IMR-90 (cell line): ENCODE results near the gene NFKBIA. TPM values are rescaled to one million over a fixed set of nuclear protein-coding genes. Genes with fewer than 3 reads are reported as not detected.

Source experiments
- ATAC-seq: fragments of 200-7000 bp; cut with Tn5 transposase; 2 replicates; pipeline ENCODE4 v1.9.1; 2020; ENCODE audit warnings: low read depth, mild to moderate bottlenecking, moderate library complexity
- BruUV-seq: library from RNA; stranded (reverse); fragments of 400-500 nt; replicated peaks from 2 replicates; lab custom pipeline; 2021; lab: Mats Ljungman, UMichigan
- CTCF ChIA-PET: fragments of 300-600 bp; formaldehyde crosslinking; extraction: SDS; loops from one replicate; lab custom pipeline; 2021; ENCODE audit warnings: antibody characterized with exemption; lab: Yijun Ruan, JAX
- POLR2A ChIA-PET: fragments of 300-600 bp; sonication (Branson Sonifier 250); formaldehyde crosslinking; loops from one replicate; lab custom pipeline; 2022; ENCODE audit warnings: antibody characterized with exemption; ENCODE audit not compliant: unreplicated experiment; lab: Charles Lee
- DNase-seq: peaks from one replicate; pipeline ENCODE4 v3.0.0; 2013
- H2AFZ ChIP-seq: replicated peaks from 2 replicates; pipeline ENCODE3; 2013; ENCODE audit warnings: low read length, mild to moderate bottlenecking; ENCODE audit not compliant: poor library complexity
- H2AK5ac ChIP-seq: 2 replicates; pipeline ENCODE4 v1.6.1; 2013; ENCODE audit warnings: low read depth, low read length, inconsistent platforms
- H2AK9ac ChIP-seq: replicated peaks from 2 replicates; pipeline ENCODE3; 2013; ENCODE audit warnings: mild to moderate bottlenecking, low read depth, low read length, moderate library complexity; ENCODE audit not compliant: poor library complexity
- H2BK120ac ChIP-seq: 2 replicates; pipeline ENCODE4 v1.6.1; 2013; ENCODE audit warnings: low read depth, low read length, inconsistent platforms
- H2BK15ac ChIP-seq: 3 replicates; pipeline ENCODE4 v1.6.1; 2013; ENCODE audit warnings: low read depth, low read length, inconsistent platforms
- H2BK20ac ChIP-seq: 2 replicates; pipeline ENCODE4 v1.6.1; 2013; ENCODE audit warnings: low read depth, mild to moderate bottlenecking, inconsistent platforms, low read length, moderate library complexity
- H2BK5ac ChIP-seq: 2 replicates; pipeline ENCODE4 v1.6.1; 2013; ENCODE audit warnings: mild to moderate bottlenecking, low read depth, low read length, inconsistent platforms; ENCODE audit not compliant: poor library complexity, severe bottlenecking
- H3K14ac ChIP-seq: replicated peaks from 2 replicates; pipeline ENCODE4 v1.6.1; 2013; ENCODE audit warnings: low read depth, low read length, inconsistent platforms
- H3K18ac ChIP-seq: 2 replicates; pipeline ENCODE4 v1.6.1; 2013; ENCODE audit warnings: low read depth, low read length, control low read depth
- H3K23ac ChIP-seq: 2 replicates; pipeline ENCODE4 v1.6.1; 2013; ENCODE audit warnings: low read depth, low read length, inconsistent platforms
- H3K27ac ChIP-seq: 2 replicates; pipeline ENCODE4 v1.5.1; 2013; ENCODE audit warnings: mild to moderate bottlenecking, control low read depth, low read length; ENCODE audit not compliant: insufficient read depth
- H3K27me3 ChIP-seq: 2 replicates; pipeline ENCODE4 v1.6.1; 2013; ENCODE audit warnings: low read length; ENCODE audit not compliant: control insufficient read depth, insufficient read depth
- H3K36me3 ChIP-seq: 2 replicates; pipeline ENCODE4 v1.6.1; 2013; ENCODE audit warnings: low read length, mixed read lengths; ENCODE audit not compliant: control insufficient read depth, insufficient read depth
- H3K4ac ChIP-seq: 2 replicates; pipeline ENCODE4 v1.6.1; 2013; ENCODE audit warnings: low read depth, low read length, inconsistent platforms
- H3K4me1 ChIP-seq: 2 replicates; pipeline ENCODE4 v1.6.1; 2013; ENCODE audit warnings: low read length, mixed read lengths; ENCODE audit not compliant: control insufficient read depth, insufficient read depth
- H3K4me2 ChIP-seq: 2 replicates; pipeline ENCODE4 v1.6.1; 2013; ENCODE audit warnings: low read depth, mild to moderate bottlenecking, control low read depth, low read length, moderate library complexity
- H3K4me3 ChIP-seq: 2 replicates; pipeline ENCODE4 v1.5.1; 2013; ENCODE audit warnings: low read depth, mild to moderate bottlenecking, control low read depth, low read length, moderate library complexity; ENCODE audit not compliant: insufficient read depth
- H3K56ac ChIP-seq: 2 replicates; pipeline ENCODE4 v1.6.1; 2013; ENCODE audit warnings: low read length, inconsistent platforms; ENCODE audit not compliant: insufficient read depth; ENCODE audit errors: extremely low read depth
- H3K79me1 ChIP-seq, 2 experiments: 2 replicates each; pipeline ENCODE4 v1.6.1; 2013; ENCODE audit warnings: low read length in 2 of 2, inconsistent platforms in 1 of 2, low read depth in 1 of 2
- H3K9ac ChIP-seq: 2 replicates; pipeline ENCODE4 v1.6.1; 2013; ENCODE audit warnings: low read depth, low read length, control low read depth
- H3K9me1 ChIP-seq: 2 replicates; pipeline ENCODE4 v1.6.1; 2013; ENCODE audit warnings: low read length, inconsistent platforms; ENCODE audit not compliant: insufficient read depth
- H3K9me3 ChIP-seq: 2 replicates; pipeline ENCODE4 v1.6.1; 2013; ENCODE audit warnings: low read length; ENCODE audit not compliant: control insufficient read depth, insufficient read depth
- H4K20me1 ChIP-seq: 2 replicates; pipeline ENCODE4 v1.6.1; 2013; ENCODE audit warnings: low read length, inconsistent platforms; ENCODE audit not compliant: insufficient read depth
- H4K5ac ChIP-seq: 2 replicates; pipeline ENCODE4 v1.6.1; 2013; ENCODE audit warnings: mild to moderate bottlenecking, low read depth, low read length, control low read depth
- H4K8ac ChIP-seq, 2 experiments: 2 replicates each; pipeline ENCODE4 v1.6.1; 2013; ENCODE audit warnings: low read depth in 2 of 2, low read length in 2 of 2, control low read depth in 1 of 2, inconsistent platforms in 1 of 2
- H4K91ac ChIP-seq: 2 replicates; pipeline ENCODE4 v1.6.1; 2013; ENCODE audit warnings: low read depth, low read length, inconsistent platforms; ENCODE audit not compliant: insufficient read depth
- BHLHE40 ChIP-seq: fragments of 150-350 bp; IDR thresholded peaks from 2 replicates; pipeline ENCODE4 v1.6.1; 2016; ENCODE audit warnings: mild to moderate bottlenecking, low read depth, low read length
- CEBPB ChIP-seq: IDR thresholded peaks from 2 replicates; pipeline ENCODE4 v1.6.1; 2012; ENCODE audit warnings: low read depth, low read length, improper control_type of control experiment
- CHD1 ChIP-seq: IDR thresholded peaks from 2 replicates; pipeline ENCODE4 v1.6.1; 2012; ENCODE audit warnings: low read depth, low read length, improper control_type of control experiment
- ELK1 ChIP-seq: fragments of 150-350 bp; IDR thresholded peaks from 2 replicates; pipeline ENCODE4 v1.6.1; 2016; ENCODE audit warnings: low read depth, mild to moderate bottlenecking, low read length, moderate library complexity, borderline replicate concordance
- FOS ChIP-seq: fragments of 150-350 bp; IDR thresholded peaks from 2 replicates; pipeline ENCODE4 v1.6.1; 2016; ENCODE audit warnings: low read depth, low read length
- MAFK ChIP-seq: IDR thresholded peaks from 2 replicates; pipeline ENCODE4 v1.6.1; 2012; ENCODE audit warnings: low read depth, low read length, improper control_type of control experiment
- MAZ ChIP-seq: IDR thresholded peaks from 2 replicates; pipeline ENCODE4 v1.6.1; 2012; ENCODE audit warnings: low read depth, mild to moderate bottlenecking, low read length, improper control_type of control experiment, moderate library complexity, borderline replicate concordance
- MXI1 ChIP-seq: IDR thresholded peaks from 2 replicates; pipeline ENCODE4 v1.6.1; 2012; ENCODE audit warnings: low read depth, mild to moderate bottlenecking, low read length, moderate library complexity, borderline replicate concordance
- NFE2L2 ChIP-seq: fragments of 150-350 bp; IDR thresholded peaks from 2 replicates; pipeline ENCODE4 v1.6.1; 2016; ENCODE audit warnings: low read depth, mild to moderate bottlenecking, low read length
- POLR2A ChIP-seq: IDR thresholded peaks from 2 replicates; pipeline ENCODE4 v1.6.1; 2012; ENCODE audit warnings: mild to moderate bottlenecking, low read depth, low read length
- RAD21 ChIP-seq: IDR thresholded peaks from 2 replicates; pipeline ENCODE4 v1.6.1; 2012; ENCODE audit warnings: low read length, improper control_type of control experiment
- RCOR1 ChIP-seq: IDR thresholded peaks from 2 replicates; pipeline ENCODE4 v1.6.1; 2012; ENCODE audit warnings: mild to moderate bottlenecking, low read length, improper control_type of control experiment; ENCODE audit not compliant: insufficient replicate concordance
- RFX5 ChIP-seq: IDR thresholded peaks from 2 replicates; pipeline ENCODE4 v1.8.0; 2012; ENCODE audit warnings: low read depth, mild to moderate bottlenecking, low read length, moderate library complexity
- SMC3 ChIP-seq: fragments of 150-350 bp; IDR thresholded peaks from 2 replicates; pipeline ENCODE4 v1.6.1; 2016; ENCODE audit warnings: low read depth, mild to moderate bottlenecking, antibody characterized with exemption, low read length, moderate library complexity
- USF2 ChIP-seq: fragments of 150-350 bp; IDR thresholded peaks from 2 replicates; pipeline ENCODE4 v1.6.1; 2017; ENCODE audit warnings: mild to moderate bottlenecking, antibody characterized with exemption, low read length, low read depth
- whole genome bisulfite sequencing, 2 experiments: methylation state at CpG; one replicate each; pipeline versions ENCODE4 v1.1.5 to v1.1.7; 2013; ENCODE audit warnings: missing lambda C conversion rate in 2 of 2; ENCODE audit not compliant: insufficient read length in 1 of 2; ENCODE audit errors: extremely low coverage in 2 of 2; 5-methylcytosine and 5-hydroxymethylcytosine counted together
- dilution Hi-C: fragments of 300-500 bp; cut with HindIII; formaldehyde crosslinking; loops from one replicate; pipeline ENCODE4 v1.14.3; 2018; ENCODE audit warnings: low sequenced_read_pairs; ENCODE audit not compliant: unreplicated experiment
- in situ Hi-C: fragments of 300-500 bp; cut with MboI; formaldehyde crosslinking; loops from 3 replicates; pipeline ENCODE4 v1.14.3; 2019; ENCODE audit warnings: low sequenced_read_pairs, inconsistent platforms, mixed read lengths
- intact Hi-C: fragments of 100-400 bp; cut with micrococcal nuclease; formaldehyde crosslinking; loops from 2 replicates; pipeline ENCODE4 v1.10.0; 2022
- polyA plus RNA-seq, 3 experiments: library from polyadenylated mRNA; depleted of rRNA; stranded (reverse); fragments of >200 nt; gene quantifications; 2 replicates each; pipeline ENCODE4 v1.2.3, GENCODE V29; 2012; ENCODE audit warnings: low replicate concordance in 1 of 3
- total RNA-seq: library from RNA; depleted of rRNA; stranded (reverse); fragments of >200 nt; gene quantifications from 2 replicates; pipeline ENCODE4 v1.2.3, GENCODE V29; 2012
- TF ChIP-seq, protein P1 (sequence below): conservative IDR thresholded peaks from 2 replicates; pipeline ENCODE4 v1.5.1; 2012; ENCODE audit warnings: mild to moderate bottlenecking, low read depth, low read length, improper control_type of control experiment

Gene NFKBIA
- total and polyA plus RNA-seq, 2 of the 4 experiments (the other 2 are of a cell fraction) = 71.1 to 97.1 TPM

DNA sequence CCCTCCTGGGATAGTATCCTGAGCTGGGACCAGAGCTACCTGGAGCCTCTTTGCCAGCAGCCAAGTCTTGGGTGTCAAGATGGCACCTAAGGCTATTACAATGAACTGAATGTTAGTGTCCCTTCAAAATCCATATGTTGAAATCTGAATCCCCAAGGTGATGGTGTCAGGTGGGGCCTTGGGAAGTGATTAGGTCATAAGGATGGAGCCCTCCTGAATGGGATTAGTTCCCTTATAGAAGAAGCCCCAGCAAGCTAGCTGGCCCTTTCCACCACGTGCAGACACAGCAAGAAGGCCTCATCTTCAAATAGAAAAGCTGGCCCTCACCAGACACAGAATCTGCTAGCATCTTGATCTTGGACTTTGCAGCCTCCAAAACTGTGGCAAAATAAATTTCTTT, 12.4 kb downstream of the NFKBIA start:
- ChIA-PET CTCF (no interaction called here), POLR2A (no interaction called here)
- no peak overlapping the region for H2BK20ac ChIP-seq
- no peak overlapping the region for H2BK15ac ChIP-seq
- no peak overlapping the region for H4K5ac ChIP-seq
- no peak overlapping the region for H3K18ac ChIP-seq
- H3K4me2 ChIP-seq = no peak overlapping the region
- H3K9ac ChIP-seq = no peak overlapping the region
- TF ChIP-seq RAD21 = no peak
- no peak for TF ChIP-seq ELK1
- TF ChIP-seq SMC3 = no peak
- no peak for TF ChIP-seq FOS
- no peak for TF ChIP-seq USF2
- TF ChIP-seq RFX5 = no peak
- TF ChIP-seq, protein P1, sequence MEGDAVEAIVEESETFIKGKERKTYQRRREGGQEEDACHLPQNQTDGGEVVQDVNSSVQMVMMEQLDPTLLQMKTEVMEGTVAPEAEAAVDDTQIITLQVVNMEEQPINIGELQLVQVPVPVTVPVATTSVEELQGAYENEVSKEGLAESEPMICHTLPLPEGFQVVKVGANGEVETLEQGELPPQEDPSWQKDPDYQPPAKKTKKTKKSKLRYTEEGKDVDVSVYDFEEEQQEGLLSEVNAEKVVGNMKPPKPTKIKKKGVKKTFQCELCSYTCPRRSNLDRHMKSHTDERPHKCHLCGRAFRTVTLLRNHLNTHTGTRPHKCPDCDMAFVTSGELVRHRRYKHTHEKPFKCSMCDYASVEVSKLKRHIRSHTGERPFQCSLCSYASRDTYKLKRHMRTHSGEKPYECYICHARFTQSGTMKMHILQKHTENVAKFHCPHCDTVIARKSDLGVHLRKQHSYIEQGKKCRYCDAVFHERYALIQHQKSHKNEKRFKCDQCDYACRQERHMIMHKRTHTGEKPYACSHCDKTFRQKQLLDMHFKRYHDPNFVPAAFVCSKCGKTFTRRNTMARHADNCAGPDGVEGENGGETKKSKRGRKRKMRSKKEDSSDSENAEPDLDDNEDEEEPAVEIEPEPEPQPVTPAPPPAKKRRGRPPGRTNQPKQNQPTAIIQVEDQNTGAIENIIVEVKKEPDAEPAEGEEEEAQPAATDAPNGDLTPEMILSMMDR = no peak
- no peak for TF ChIP-seq RCOR1
- TF ChIP-seq MAFK = no peak
- TF ChIP-seq CHD1 = no peak
- TF ChIP-seq NFE2L2 = no peak
- TF ChIP-seq CEBPB = no peak
- TF ChIP-seq MAZ = no peak
- TF ChIP-seq MXI1 = no peak
- no peak for TF ChIP-seq BHLHE40
- TF ChIP-seq POLR2A = no peak
- no peak overlapping the region for H3K23ac ChIP-seq
- no peak for DNase-seq
- H4K20me1 ChIP-seq = no peaks in the 10 kb centered on the region
- no peaks in the 10 kb centered on the region for H3K9me3 ChIP-seq
- H2AFZ ChIP-seq = no peak overlapping the region
- no peak for ATAC-seq
- H4K91ac ChIP-seq = no peak overlapping the region
- H3K79me1 ChIP-seq = no peaks in the 10 kb centered on the region
- in situ Hi-C loops = no loop called here
- H3K27me3 ChIP-seq = no peaks in the 10 kb centered on the region
- no peak overlapping the region for H4K8ac ChIP-seq
- dilution Hi-C loops = no loop called here
- no TSS peak for BruUV-seq
- no peaks in the 10 kb centered on the region for H3K36me3 ChIP-seq
- no peak overlapping the region for H2AK9ac ChIP-seq
- H3K27ac ChIP-seq = no peak overlapping the region
- no peak overlapping the region for H3K4me3 ChIP-seq
- peaks cover 9% of the 10 kb centered on the region for H3K4me1 ChIP-seq
- H2BK120ac ChIP-seq = no peak overlapping the region
- H3K4ac ChIP-seq = no peak overlapping the region
- intact Hi-C loops = no loop called here
- 80% methylated on average over 1 of the region's 1 CpG; no CpG with 5 or more reads in 1 of the 2 experiments for WGBS, 2 experiments
- no peak overlapping the region for H3K56ac ChIP-seq
- no peak overlapping the region for H3K14ac ChIP-seq
- H2AK5ac ChIP-seq = no peak overlapping the region
- H3K9me1 ChIP-seq = peaks cover 4% of the 10 kb centered on the region; the same call in 1 of the 2 replicates
- no peak overlapping the region for H2BK5ac ChIP-seq
